Measurements from ENCODE around the gene BCR. TPM values are rescaled to one million over a fixed set of nuclear protein-coding genes. Genes with fewer than 3 reads are reported as not detected.

Gene BCR
- total RNA-seq, 1 donor from 2014 or later, result 57.2 TPM

- Histone ChIP-seq H3K27me3 (ENCODE audit: low read depth) (no peaks in the 10 kb centered on the region), H3K4me1 (peaks cover 17% of the 10 kb centered on the region), H3K27ac (peak overlapping the region; percentile 16), H3K4me3 (no peak overlapping the region), H3K36me3 (peaks cover 63% of the 10 kb centered on the region), H3K9me3 (no peaks in the 10 kb centered on the region)
- no peak for TF ChIP-seq CTCF (IDR thresholded peaks at IDR 0.05)
- no peak for DNase-seq
- intact Hi-C loops (cut with DNase I), result no loop called here
- ATAC-seq, result no peak
Measured at GRCh38 chr22:23257889-23258825, 77.8 kb downstream of the BCR start.

GRCh38 chr22:23258826-23259170 is 78.5 kb downstream of the BCR start:
- H3K4me1 ChIP-seq, result peaks cover 17% of the 10 kb centered on the region
- H3K9me3 ChIP-seq, result no peaks in the 10 kb centered on the region
- ATAC-seq (no peak), DNase-seq (no peak)
- no peak for TF ChIP-seq CTCF (IDR thresholded peaks at IDR 0.05)
- H3K27me3 ChIP-seq (ENCODE audit: low read depth), result no peaks in the 10 kb centered on the region
- no peak overlapping the region for H3K4me3 ChIP-seq
- H3K36me3 ChIP-seq, result peaks cover 65% of the 10 kb centered on the region
- intact Hi-C loops (cut with DNase I), result no loop called here
- no peak overlapping the region for H3K27ac ChIP-seq

- Histone ChIP-seq H3K4me1 (peaks cover 17% of the 10 kb centered on the region), H3K27ac (no peak overlapping the region), H3K36me3 (peaks cover 65% of the 10 kb centered on the region), H3K4me3 (no peak overlapping the region), H3K27me3 (ENCODE audit: low read depth) (no peaks in the 10 kb centered on the region), H3K9me3 (no peaks in the 10 kb centered on the region)
- no peak for ATAC-seq
- DNase-seq, result no peak
- intact Hi-C loops (cut with DNase I), result no loop called here
- TF ChIP-seq CTCF (IDR thresholded peaks at IDR 0.05), result no peak
Measured at GRCh38 chr22:23259916-23260644, 79.8 kb downstream of the BCR start.

GRCh38 chr22:23260645-23261581 is 80.6 kb downstream of the BCR start:
- DNase-seq (no peak), ATAC-seq (no peak)
- no peaks in the 10 kb centered on the region for H3K27me3 ChIP-seq (ENCODE audit: low read depth)
- no peaks in the 10 kb centered on the region for H3K9me3 ChIP-seq
- no peak for TF ChIP-seq CTCF (IDR thresholded peaks at IDR 0.05)
- no peak overlapping the region for H3K27ac ChIP-seq
- intact Hi-C loops (cut with DNase I), result no loop called here
- H3K4me1 ChIP-seq, result peaks cover 17% of the 10 kb centered on the region
- no peak overlapping the region for H3K4me3 ChIP-seq
- H3K36me3 ChIP-seq, result peaks cover 65% of the 10 kb centered on the region

- ATAC-seq (no peak), DNase-seq (no peak)
- Histone ChIP-seq H3K27ac (no peak overlapping the region), H3K27me3 (ENCODE audit: low read depth) (no peaks in the 10 kb centered on the region), H3K9me3 (no peaks in the 10 kb centered on the region), H3K36me3 (peaks cover 68% of the 10 kb centered on the region), H3K4me3 (no peak overlapping the region), H3K4me1 (peaks cover 8% of the 10 kb centered on the region)
- no peak for TF ChIP-seq CTCF (IDR thresholded peaks at IDR 0.05)
- intact Hi-C loops (cut with DNase I), result no loop called here
Measured at GRCh38 chr22:23261900-23262450, 81.7 kb downstream of the BCR start.
